ENCODE results near the gene RAB40B. TPM values are rescaled to one million over a fixed set of nuclear protein-coding genes. Genes with fewer than 3 reads are reported as not detected.

RAB40B gene
- total RNA-seq, 3 donors from 2014 or later: 8.8 to 25.6 (median 12.8) TPM

- H3K27ac ChIP-seq: no peak overlapping the region
- H3K4me1 ChIP-seq: no peaks in the 10 kb centered on the region
- H3K9me3 ChIP-seq: no peaks in the 10 kb centered on the region
- no peak for TF ChIP-seq CTCF (IDR thresholded peaks at IDR 0.05)
- TF ChIP-seq POLR2AphosphoS5 (IDR thresholded peaks at IDR 0.05): no peak
- TF ChIP-seq POLR2A (IDR thresholded peaks at IDR 0.05): no peak
- no peak for DNase-seq (ENCODE audit: low spot score in 2 of 2)
- intact Hi-C loops (cut with DNase I; ENCODE audit: low total_unique reads): no loop called here
- peak overlapping the region in 1 of 3 donors; percentile 31 for H3K4me3 ChIP-seq
- H3K27me3 ChIP-seq: no peaks in the 10 kb centered on the region
- no peaks in the 10 kb centered on the region for H3K36me3 ChIP-seq
These were observed 3.9 kb upstream of the RAB40B start for GRCh38 chr17:82702231-82702927.

GRCh38 chr17:82699551-82699950, 1.1 kb upstream of the RAB40B start:
- no peak for DNase-seq (ENCODE audit: low spot score in 2 of 2)
- H3K4me3 ChIP-seq: peak overlapping the region; percentile 72 to 99 (median 75)
- intact Hi-C loops (cut with DNase I; ENCODE audit: low total_unique reads): no loop called here

GRCh38 chr17:82698974-82699442, 510 bp upstream of the RAB40B start:
- peaks cover 4 to 6% of the 10 kb centered on the region in 2 donors for H3K9me3 ChIP-seq
- H3K4me3 ChIP-seq: peak overlapping the region; percentile 72 to 99 (median 75)
- peak overlapping the region; percentile 54 to 65 for H3K27ac ChIP-seq
- H3K27me3 ChIP-seq: no peaks in the 10 kb centered on the region
- intact Hi-C loops (cut with DNase I; ENCODE audit: low total_unique reads): no loop called here
- TF ChIP-seq CTCF (IDR thresholded peaks at IDR 0.05) (no peak), POLR2AphosphoS5 (IDR thresholded peaks at IDR 0.05) (no peak)
- no peaks in the 10 kb centered on the region for H3K4me1 ChIP-seq
- H3K36me3 ChIP-seq: no peaks in the 10 kb centered on the region
- no peak for DNase-seq (ENCODE audit: low spot score in 2 of 2)

More at GRCh38 chr17:82699551-82699950, 1.1 kb upstream of the RAB40B start:
- no peaks in the 10 kb centered on the region for H3K36me3 ChIP-seq
- H3K27ac ChIP-seq: no peak overlapping the region
- TF ChIP-seq POLR2AphosphoS5 (IDR thresholded peaks at IDR 0.05): no peak
- no peak for TF ChIP-seq POLR2A (IDR thresholded peaks at IDR 0.05)
- no peak for TF ChIP-seq CTCF (IDR thresholded peaks at IDR 0.05)
- no peaks in the 10 kb centered on the region for H3K4me1 ChIP-seq
- peaks cover 4 to 5% of the 10 kb centered on the region in 2 donors for H3K9me3 ChIP-seq
- H3K27me3 ChIP-seq: no peaks in the 10 kb centered on the region

- Histone ChIP-seq H3K9me3 (peaks cover 4 to 6% of the 10 kb centered on the region in 2 donors), H3K27me3 (no peaks in the 10 kb centered on the region), H3K36me3 (no peaks in the 10 kb centered on the region), H3K4me1 (no peaks in the 10 kb centered on the region), H3K4me3 (peak overlapping the region; percentile 72 to 99 (median 75)), H3K27ac (peak overlapping the region; percentile 65 to 72)
- intact Hi-C loops (cut with DNase I; ENCODE audit: low total_unique reads): no loop called here
- DNase-seq (ENCODE audit: low spot score in 2 of 2): no peak
- TF ChIP-seq POLR2AphosphoS5 (IDR thresholded peaks at IDR 0.05) (no peak), CTCF (IDR thresholded peaks at IDR 0.05) (no peak), POLR2A (IDR thresholded peaks at IDR 0.05) (no peak)
These were observed 762 bp downstream of the RAB40B start for GRCh38 chr17:82697808-82698064.

GRCh38 chr17:82696916-82697807, 1.3 kb downstream of the RAB40B start:
- TF ChIP-seq CTCF (IDR thresholded peaks at IDR 0.05) (no peak), POLR2A (IDR thresholded peaks at IDR 0.05) (no peak), POLR2AphosphoS5 (IDR thresholded peaks at IDR 0.05) (no peak)

More at GRCh38 chr17:82696916-82697807, 1.3 kb downstream of the RAB40B start:
- peaks cover 4 to 6% of the 10 kb centered on the region in 2 donors for H3K9me3 ChIP-seq
- no peaks in the 10 kb centered on the region for H3K27me3 ChIP-seq
- peak overlapping the region; percentile 65 to 72 for H3K27ac ChIP-seq
- no peak for DNase-seq (ENCODE audit: low spot score in 2 of 2)
- intact Hi-C loops (cut with DNase I; ENCODE audit: low total_unique reads): no loop called here
- no peaks in the 10 kb centered on the region for H3K36me3 ChIP-seq
- peak overlapping the region; percentile 72 to 99 (median 75) for H3K4me3 ChIP-seq
- H3K4me1 ChIP-seq: no peaks in the 10 kb centered on the region

Measured in breast epithelium (tissue), 4 donors.